ENCODE results near the gene PIF1. TPM values are rescaled to one million over a fixed set of nuclear protein-coding genes. Genes with fewer than 3 reads are reported as not detected.

The PIF1 gene, protein sequence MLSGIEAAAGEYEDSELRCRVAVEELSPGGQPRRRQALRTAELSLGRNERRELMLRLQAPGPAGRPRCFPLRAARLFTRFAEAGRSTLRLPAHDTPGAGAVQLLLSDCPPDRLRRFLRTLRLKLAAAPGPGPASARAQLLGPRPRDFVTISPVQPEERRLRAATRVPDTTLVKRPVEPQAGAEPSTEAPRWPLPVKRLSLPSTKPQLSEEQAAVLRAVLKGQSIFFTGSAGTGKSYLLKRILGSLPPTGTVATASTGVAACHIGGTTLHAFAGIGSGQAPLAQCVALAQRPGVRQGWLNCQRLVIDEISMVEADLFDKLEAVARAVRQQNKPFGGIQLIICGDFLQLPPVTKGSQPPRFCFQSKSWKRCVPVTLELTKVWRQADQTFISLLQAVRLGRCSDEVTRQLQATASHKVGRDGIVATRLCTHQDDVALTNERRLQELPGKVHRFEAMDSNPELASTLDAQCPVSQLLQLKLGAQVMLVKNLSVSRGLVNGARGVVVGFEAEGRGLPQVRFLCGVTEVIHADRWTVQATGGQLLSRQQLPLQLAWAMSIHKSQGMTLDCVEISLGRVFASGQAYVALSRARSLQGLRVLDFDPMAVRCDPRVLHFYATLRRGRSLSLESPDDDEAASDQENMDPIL
- total RNA-seq = 19.4 and 24.7 TPM in 2 replicates

GRCh38 chr15:64825431-64826294, at the start of gene PIF1:
Gene PIF1, minus strand, starts transcription at chr15:64825647. Its CDS starts 1,312 bp downstream, at chr15:64824335.

GRCh38 chr15:64841344-64842095, 16.1 kb upstream of the PIF1 start, which contains the start of gene PLEKHO2:
Gene PLEKHO2, plus strand, starts transcription at chr15:64841915. Its CDS starts 102 bp downstream, at chr15:64842017.

GRCh38 chr15:64775551-64776401, 49.7 kb downstream of the PIF1 start, which contains the start of gene RBPMS2:
Gene RBPMS2, minus strand, starts transcription at chr15:64775589. Its CDS starts 270 bp downstream, at chr15:64775319.

Other genes starting within 250 kb of the PIF1 start
- gene RBPMS2, start 50.1 kb downstream of the PIF1 start, total RNA-seq = 0.13 and 0.65 TPM in 2 replicates
- gene PLEKHO2, start 16.3 kb upstream of the PIF1 start, total RNA-seq = 17.3 and 24.8 TPM in 2 replicates
- 1.5 and 2.0 TPM in 2 replicates for gene ANKDD1A, start 86.3 kb upstream of the PIF1 start, total RNA-seq
- 81.4 and 85.4 TPM in 2 replicates for gene SPG21, start 164.3 kb upstream of the PIF1 start, total RNA-seq
- 23.9 and 30.0 TPM in 2 replicates for gene MTFMT, start 204.0 kb upstream of the PIF1 start, total RNA-seq
- not detected in 2 replicates for gene SLC51B, start 219.7 kb upstream of the PIF1 start, total RNA-seq
- gene RASL12, start 242.3 kb upstream of the PIF1 start, total RNA-seq = not detected in 2 replicates